NCI-H524 (cell line): ENCODE results near the gene PFKFB3.
A peak's percentile ranks its signal among the peaks of the same experiment; 100 is the strongest.
"Not testable (repeated sequence)": the region's sequence is repeated elsewhere in the genome, so short reads cannot be mapped to it uniquely, and the experiment has no call there.

Experiments used
- DNase-seq, 2 experiments: peaks; one replicate each; lab custom pipeline; 2025; lab: John Stamatoyannopoulos, UW

Gene PFKFB3

GRCh38 chr10:6272126-6272525, 69.4 kb downstream of the PFKFB3 start:
- no peak for DNase-seq

- no peak for DNase-seq
Measured at GRCh38 chr10:6273351-6273750, 70.6 kb downstream of the PFKFB3 start.

- no peak for DNase-seq
Measured at GRCh38 chr10:6274040-6274439, 71.3 kb downstream of the PFKFB3 start.

GRCh38 chr10:6274484-6274883, 71.8 kb downstream of the PFKFB3 start:
- no peak for DNase-seq

DNA sequence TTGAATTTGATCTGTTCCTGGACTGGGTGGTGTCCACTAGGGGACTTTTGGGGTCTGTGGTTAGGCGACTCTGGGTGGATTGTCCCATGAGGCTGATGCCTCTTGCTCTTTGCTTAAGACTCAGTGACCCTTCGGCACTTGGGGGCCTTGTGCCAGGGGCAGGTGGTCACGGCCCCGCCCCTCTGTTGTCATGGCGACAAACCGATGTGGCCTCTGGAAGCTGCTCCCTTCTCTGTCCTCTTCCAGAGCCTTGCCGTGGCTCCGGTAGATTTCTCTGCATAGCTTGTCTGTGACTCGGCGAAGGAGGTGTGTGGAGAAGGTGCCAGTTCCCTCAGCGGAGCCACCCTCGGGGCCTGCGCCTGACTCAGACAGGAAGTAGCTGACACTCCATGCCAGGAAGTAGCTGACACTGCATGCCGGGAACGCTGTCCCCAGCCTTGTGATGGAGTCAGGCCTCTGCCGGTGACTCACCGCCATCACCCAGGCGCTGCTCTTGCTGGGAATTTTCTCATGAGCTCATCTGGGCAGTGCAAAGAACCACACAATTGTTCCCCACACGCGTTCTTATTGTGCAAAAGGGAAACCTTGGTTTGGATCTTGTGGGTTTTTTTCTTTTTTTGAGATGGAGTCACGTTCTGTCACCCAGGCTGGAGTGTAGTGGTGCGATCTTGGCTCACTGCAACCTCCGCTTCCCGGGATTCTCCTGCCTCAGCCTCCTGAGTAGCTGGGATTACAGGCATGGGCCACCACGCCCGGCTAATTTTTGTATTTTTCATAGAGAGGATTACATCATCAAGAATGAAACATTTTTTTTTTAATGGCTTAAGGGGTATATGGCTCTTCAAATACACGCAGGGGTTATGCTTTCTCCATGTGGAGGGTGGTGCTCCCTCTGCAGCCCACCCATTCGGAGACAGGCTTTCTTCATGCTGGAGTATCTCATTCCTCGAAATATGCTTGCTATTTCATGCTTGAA, 72.6 kb downstream of the PFKFB3 start:
- no peak for DNase-seq

GRCh38 chr10:6276356-6276755, 73.6 kb downstream of the PFKFB3 start:
- no peak for DNase-seq

DNA sequence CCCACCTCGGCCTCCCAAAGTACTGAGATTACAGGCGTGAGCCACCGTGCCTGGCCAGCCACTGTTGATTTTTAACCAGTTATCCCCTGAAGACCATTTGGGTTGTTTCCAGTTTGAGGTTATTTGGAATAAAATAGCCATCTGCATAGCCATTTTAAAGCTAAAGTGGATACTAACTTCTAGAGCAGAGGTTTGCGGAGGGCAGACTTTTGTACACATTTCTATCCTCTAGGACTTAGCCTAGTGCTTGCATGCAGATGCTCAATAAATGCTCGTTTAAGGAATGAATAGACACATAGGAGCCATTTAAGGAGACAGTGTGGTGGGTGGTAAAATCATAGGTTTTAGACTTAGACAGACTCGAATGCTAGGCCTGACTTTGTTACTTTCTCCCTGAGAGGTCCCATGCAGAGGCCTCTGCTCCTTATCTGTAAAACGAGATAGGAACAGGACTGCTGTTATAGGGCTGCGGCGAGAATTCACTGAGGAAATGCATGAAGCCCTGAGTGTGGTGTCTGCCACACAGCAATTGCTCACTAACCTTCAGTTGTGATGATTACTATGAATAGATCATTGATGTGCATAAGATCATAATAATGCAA, 75.9 kb downstream of the PFKFB3 start:
- DNase-seq, result no peak

GRCh38 chr10:6279540-6280267, 77.0 kb downstream of the PFKFB3 start:
- no peak for DNase-seq

GRCh38 chr10:6280291-6280690, 77.6 kb downstream of the PFKFB3 start:
- DNase-seq, result no peak

GRCh38 chr10:6282454-6282958, 79.8 kb downstream of the PFKFB3 start:
- no peak for DNase-seq

DNA sequence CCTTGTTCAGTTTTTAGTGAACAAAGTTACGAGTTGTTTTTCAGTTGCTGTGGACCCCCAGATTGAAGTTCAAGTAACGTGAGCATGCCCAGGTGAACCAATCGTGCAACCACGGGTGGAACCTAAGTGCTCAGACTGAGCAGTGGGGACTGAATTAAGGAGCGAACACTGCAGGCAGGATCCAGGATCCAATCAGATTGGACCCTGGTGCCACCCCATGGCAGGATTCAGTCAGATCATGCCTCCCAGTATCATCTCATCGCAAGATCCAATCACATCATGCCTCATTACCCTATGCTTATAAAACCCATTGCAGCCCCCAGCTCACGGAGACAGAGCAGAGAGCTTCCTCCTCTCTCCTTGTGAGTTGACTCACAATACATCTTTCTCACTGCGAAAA, 80.9 kb downstream of the PFKFB3 start:
- DNase-seq, result no peak

- DNase-seq, result not testable (repeated sequence)
Measured at GRCh38 chr10:6290621-6291020, 87.9 kb downstream of the PFKFB3 start.

- DNase-seq, result peak; percentile 3 to 47
Measured at GRCh38 chr10:6292741-6293151, 90.0 kb downstream of the PFKFB3 start.

DNA sequence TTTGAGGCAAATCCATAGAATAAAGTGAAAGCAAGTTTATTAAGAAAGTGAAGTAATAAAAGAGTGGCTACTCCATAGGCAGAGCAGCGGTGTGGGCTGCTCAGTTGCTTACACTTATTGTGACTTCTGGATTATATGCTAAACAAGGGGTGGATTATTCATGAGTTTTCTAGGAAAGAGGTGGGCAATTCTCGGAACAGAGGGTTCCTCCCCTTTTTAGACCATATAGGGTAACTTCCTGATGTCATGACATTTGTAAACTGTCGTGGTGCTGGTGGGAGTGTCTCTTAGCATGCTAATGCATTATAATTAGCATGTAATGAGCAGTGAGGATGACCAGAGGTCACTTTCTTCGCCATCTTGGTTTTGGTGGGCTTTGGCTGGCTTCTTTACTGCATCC, 93.7 kb downstream of the PFKFB3 start:
- DNase-seq, result not testable (repeated sequence)

- no peak for DNase-seq
Measured at GRCh38 chr10:6296828-6297251, 94.1 kb downstream of the PFKFB3 start.

DNA sequence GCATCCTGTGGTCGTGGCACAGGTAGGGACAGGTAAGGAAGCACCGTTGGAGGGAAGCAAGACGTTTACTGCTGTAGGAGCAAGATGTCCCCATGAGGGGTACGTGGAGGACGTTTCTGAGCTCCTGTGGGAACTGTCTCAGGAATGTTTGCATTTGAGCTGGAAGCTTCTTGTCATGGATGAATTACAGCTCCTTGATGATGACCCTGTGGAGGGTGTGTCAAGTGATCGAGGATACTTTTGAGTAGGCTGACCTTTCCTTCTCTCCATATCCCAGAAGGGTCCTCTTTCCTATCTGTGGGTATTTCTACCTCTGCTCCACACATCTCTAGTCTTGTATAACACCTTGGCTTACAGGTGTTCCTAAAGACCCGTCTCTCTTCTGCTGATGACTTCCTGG, 94.8 kb downstream of the PFKFB3 start:
- no peak for DNase-seq

DNA sequence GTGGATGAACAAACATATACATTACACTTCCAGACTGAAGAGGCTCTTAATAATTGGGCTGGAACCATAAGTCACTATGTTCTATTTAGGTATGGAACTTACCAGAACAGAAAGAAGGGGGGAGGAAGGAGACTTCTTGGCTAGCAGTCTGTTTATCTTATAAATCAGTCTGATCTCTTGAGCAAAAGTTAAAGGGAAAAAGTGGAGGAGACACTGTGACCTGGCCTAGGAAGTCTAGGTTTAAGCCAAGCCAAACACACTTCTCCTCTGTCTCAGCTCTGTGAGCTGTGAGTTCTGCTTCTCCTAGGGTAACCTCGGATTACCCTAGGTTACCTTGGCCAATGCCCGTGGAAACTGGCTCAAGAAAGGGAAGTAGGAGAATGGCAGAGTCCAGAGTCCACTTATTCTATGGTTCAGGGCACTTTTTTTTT, 95.2 kb downstream of the PFKFB3 start:
- DNase-seq, result no peak

DNA sequence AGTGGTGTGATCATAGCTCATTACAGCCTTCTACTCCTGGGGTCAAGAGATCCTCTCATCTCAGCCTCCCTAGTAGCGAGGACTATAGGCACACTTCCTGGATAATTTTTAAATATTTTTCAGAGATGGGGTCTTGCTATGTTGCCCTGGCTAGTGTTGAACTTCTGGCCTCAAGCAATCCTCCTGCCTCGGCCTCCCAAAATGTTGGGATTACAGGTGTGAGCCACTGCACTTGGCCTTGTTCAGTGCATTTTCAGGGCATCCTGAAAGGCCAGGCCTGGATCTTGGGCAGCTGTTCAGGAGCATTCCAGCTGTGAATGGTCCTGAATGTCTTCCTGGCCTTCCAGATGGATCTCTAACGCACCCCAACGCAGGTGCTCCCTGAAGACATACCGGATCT, 95.7 kb downstream of the PFKFB3 start:
- no peak for DNase-seq

DNA sequence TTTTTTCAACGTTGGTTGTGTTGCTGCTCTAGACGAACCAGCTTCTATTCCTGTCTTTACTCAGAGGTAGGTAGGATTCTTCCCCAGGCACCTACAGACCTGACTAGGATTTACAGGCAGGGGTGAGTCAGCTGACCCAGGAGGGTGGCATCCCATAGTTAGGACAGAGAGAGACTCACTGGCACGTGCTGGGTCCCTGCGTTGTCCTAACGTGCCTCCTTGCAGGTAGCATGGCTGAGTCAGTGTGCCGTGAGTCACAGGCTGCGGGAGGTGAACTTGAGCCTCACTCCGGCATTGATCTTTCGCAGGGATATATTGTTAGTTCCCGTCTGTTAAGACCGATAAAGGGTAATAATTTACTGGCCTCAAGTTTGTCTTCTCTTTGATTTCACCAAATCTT, 96.5 kb downstream of the PFKFB3 start:
- DNase-seq, result no peak

GRCh38 chr10:6299743-6300105, 97.0 kb downstream of the PFKFB3 start:
- DNase-seq, result no peak

GRCh38 chr10:6300106-6300783, 97.5 kb downstream of the PFKFB3 start:
- DNase-seq, result no peak
